CD4-positive, alpha-beta T cell treated with Interleukin-4 for 1 hour (primary cell): Measurements from ENCODE around the gene UBA6.
"Not testable (repeated sequence)": the region's sequence is repeated elsewhere in the genome, so short reads cannot be mapped to it uniquely, and the experiment has no call there.

Experiments used
- DNase-seq, 2 donors: peaks; one replicate each; pipeline ENCODE4 v3.0.0-alpha.2; 2020 to 2022

UBA6 gene

DNA sequence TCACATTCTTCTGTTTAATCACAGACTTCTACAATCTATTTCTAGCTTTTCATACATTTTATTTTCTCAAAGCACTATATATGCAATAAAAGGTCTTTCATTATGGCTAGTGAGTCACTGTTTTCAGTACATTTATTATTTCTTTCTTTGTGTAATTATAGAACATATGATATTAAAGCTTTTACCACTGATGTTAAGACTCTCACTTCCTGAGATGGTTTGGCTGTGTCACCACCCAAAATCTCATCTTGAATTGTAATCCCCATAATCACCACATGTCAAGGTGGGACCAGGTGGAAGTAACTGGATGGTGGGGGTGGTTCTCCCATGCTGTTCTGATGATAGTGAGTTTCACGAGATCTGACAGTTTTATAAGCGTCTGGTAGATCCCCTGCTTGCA is 41.9 kb downstream of the UBA6 start:
- no peak for DNase-seq

DNA sequence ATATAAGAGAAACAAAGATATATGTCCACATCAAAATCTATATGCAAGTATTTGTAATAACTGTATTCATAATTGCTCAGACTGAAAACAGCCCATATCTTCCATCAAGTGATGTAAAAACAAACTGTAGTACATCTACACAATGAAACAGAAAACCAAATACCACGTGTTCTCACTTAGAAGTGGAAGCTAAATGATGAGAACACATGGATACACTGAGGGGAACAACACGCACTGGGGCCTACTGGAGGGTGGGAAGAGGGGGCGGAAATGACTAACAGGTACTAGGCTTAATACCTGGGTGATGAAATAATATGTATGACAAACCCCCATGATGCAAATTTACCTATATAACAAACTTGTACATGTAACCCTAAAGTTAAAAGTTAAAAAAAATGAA is 42.7 kb downstream of the UBA6 start:
- DNase-seq: no peak

DNA sequence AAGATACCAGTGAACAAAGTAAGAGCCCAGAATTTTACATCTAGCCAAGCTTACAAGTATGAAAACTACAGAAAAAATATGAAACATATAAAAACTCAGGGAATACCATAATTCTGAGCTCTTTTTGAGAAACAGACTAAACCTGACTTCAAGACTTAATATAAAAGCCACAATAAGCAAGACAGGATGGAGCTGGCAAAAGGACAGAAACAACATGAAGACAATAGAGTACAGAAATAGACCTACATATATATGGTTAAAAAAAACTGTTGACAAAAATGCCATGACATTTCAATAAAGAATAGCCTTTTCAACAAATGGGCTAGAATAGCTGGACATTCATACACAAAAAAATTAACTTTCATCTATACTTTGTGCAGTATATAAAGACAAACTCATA is 49.4 kb downstream of the UBA6 start:
- no peak for DNase-seq

DNA sequence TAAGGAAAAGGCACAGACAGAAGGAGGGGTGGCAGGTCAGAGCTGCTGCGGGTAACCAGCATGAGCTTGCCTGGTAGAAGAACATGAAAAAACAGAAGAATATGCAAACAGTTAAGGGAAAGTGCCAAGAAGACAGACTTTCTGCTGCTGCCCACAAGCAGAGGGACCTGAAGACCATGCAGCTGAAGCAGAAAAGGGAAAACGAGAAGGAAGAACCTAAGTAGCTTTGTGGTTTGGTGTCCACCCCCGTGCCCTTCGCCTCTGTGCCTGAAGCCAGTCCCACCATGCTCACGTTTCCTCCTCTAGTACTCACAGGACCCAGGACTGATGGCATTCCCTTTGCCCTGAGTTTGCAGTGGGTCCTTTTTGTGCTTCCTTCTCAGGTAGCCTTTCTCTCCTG is 62.8 kb downstream of the UBA6 start:
- DNase-seq: no peak

DNA sequence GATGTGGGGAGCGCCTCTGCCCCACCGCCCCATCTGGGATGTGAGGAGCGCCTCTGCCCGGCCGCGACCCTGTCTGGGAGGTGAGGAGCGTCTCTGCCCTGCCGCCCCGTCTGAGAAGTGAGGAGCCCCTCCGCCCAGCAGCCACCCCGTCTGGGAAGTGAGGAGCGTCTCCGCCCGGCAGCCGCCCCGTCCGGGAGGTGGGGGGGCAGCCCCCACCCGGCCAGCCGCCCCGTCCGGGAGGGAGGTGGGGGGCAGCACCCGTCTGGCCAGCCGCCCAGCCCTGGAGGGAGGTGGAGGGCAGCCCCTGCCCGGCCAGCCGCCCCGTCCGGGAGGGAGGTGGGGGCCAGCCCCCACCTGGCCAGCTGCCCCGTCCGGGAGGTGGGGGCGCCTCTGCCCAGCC is 64.0 kb downstream of the UBA6 start:
- not testable (repeated sequence) for DNase-seq

DNA sequence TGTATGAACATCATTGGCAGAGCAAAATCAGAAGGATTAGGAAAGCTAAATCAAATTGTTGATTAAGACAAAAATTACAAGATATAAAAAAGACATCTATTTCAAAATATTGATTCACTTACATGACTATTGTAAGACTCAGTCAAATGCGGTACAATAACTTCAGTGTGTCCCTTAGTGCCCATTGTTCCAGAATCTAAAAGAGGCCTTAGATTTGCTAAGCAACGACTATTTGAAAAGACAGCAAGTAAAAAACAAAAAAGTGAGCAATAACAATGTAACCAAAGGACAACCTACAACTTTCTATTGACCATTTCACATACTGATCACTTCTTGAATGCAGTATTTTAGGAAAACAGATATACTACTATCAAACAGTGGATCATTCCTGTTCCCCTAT is 65.6 kb downstream of the UBA6 start:
- DNase-seq: no peak

DNA sequence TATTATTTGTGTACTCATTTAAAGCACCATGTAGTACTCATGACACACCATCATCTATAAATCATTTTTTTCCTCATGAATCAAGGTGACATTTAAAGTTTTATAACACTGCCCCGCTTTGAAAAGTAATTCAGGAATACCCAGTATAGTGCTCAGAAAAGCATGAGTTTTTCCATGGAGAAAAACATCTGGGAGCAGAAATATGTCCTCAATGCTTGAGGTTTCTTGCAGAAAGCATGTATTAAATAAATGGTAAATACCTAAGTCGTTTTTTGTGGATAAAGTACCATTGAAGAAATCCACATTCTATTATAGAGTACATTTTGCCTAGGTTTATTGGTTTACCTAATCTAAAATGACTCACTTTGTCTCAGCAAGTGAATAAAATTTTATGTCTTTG is 66.2 kb downstream of the UBA6 start:
- no peak for DNase-seq

DNA sequence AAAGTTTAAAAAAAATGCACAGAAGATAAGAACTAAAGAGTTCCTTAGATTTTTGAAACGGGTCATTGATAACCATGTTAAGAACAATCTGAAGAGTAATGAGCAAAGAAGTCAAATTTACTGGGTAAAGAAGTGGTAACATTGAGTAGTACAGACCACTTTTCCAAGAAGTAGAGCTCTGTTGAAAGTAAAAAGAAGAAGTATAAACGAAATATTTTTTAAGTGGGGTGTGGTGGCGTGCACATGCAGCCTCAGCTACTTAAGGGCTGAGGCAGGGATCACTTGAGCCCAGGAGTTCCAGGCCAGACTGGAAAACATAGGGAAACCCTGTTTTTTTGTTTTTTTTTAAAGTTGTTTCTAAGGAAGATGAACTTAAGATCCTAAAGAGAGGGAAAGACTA is 68.5 kb downstream of the UBA6 start:
- DNase-seq: no peak

DNA sequence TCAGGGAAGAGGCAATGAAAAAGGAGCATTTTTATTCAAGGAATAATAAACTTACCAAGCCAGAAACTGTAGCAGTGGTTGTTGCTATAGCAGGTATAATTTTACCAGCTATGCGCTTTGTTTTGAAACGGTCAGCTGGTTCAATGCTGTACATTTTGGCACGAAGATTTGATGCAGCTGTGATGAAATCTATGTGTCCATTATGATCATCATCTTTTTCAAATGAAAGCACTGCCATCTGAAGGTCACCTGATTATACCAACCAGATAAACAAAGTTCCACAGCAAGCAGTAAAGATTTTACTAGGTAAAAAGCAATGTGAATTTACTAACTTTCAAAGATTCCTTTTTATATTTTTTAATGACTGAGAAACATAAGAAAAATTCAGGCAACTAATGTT is 76.0 kb downstream of the UBA6 start:
- no peak for DNase-seq

DNA sequence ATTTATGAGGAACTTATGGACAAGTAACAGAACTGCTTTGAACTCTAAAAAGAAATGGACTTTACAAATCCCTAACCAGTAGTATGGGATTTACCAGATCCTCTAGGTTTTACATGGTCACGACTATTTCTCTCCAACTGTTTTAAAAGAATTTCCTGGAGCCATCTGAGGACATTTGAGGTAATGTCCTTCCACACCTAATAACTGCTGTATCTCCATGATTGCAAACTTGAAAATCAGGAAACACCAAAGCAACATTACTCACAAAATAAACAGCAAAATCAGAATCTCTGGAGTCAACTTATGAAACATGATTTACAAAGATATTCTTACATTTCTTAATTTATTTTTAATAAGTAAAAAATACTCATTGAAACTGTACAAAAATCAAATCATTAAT is 84.5 kb downstream of the UBA6 start:
- no peak for DNase-seq

DNA sequence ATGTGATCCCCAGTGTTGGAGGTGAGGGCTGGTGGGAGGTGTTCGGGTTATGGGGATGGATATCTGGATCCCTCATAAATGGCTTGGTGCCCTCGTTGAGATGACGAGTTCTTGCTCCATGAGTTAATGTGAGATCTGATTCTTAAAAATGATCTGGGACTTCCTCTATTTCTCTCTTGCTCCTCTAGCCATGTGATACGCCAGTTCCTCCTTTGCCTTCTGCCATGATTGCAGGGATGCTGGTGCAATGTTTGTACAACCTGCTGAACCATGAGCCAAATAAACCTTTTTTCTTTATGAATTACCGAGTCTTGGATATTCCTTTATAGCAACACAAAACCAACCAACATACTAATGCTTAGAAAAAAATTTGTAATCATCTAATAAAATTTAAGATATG is 85.8 kb downstream of the UBA6 start:
- no peak for DNase-seq

DNA sequence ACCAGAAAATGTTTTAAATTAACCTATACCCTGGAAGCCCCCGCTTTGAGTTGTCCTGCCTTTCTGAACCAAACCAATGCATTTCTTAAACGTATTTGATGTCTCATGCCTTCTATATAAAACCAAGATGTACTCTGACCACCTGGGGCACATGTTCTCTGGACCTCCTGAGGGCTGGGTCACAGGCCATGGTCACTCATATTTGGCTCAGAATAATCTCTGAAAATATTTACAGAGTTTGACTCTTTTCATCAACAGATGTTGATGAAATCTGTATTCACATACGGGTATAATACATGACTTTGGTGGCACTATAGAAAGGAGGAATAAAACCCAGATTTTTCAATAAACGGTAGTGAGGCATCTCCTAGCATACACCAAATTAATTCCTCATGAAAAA is 86.8 kb downstream of the UBA6 start:
- DNase-seq: no peak

DNA sequence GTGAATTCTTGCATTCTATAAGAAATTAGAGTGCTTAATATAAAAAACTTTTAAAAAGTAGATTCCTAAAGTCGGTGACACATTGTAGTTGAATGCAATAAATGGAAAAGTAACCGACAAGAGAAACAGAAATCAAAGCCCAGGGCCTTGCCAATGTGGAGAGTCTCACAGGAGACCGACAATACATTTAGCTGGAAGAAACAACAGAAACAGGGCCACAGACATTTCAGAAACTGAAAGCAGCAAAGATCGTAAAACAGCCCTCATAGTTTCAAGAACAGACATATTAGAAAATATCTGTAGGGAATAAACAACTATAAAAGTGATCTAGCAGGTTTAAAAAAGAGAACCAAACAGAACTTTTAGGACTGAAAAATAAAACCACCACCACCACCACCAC is 92.9 kb downstream of the UBA6 start:
- no peak for DNase-seq

DNA sequence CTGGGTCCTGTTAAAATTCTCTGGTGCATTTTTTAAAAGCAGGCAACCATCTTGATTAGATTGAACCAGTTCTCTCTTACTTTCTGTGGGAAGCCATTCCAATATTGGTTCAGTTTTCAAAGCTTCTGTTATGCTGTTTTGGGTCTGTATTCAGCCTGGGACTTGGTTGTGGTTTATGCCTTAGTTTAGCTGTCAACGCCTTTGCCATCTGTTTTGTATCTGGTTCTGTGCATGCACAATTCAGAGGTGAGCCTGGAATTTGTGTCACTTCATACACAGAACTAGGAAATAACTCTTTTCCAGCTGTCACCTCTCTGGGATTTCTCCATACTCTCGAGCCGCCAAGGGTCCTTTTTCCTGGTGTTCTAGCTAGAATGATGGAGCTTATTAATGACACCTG is 96.2 kb downstream of the UBA6 start:
- no peak for DNase-seq

DNA sequence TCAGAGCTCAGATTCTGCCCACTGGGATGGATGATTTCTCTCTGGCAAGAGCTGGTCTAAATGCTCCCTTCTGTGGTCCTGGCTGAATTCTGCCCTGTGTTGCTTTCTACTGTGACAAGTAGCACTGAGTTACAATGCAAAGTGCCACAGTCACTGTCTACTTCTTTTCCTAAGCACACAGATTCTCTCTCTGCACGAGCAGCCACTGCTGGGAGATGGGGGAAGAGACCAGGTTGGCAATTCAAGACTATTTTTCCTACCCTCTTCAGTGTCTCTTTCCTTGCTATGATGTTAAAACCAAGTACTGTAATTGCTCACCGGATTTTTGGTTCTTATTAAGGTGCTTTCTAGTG is 97.0 kb downstream of the UBA6 start:
- DNase-seq: no peak

DNA sequence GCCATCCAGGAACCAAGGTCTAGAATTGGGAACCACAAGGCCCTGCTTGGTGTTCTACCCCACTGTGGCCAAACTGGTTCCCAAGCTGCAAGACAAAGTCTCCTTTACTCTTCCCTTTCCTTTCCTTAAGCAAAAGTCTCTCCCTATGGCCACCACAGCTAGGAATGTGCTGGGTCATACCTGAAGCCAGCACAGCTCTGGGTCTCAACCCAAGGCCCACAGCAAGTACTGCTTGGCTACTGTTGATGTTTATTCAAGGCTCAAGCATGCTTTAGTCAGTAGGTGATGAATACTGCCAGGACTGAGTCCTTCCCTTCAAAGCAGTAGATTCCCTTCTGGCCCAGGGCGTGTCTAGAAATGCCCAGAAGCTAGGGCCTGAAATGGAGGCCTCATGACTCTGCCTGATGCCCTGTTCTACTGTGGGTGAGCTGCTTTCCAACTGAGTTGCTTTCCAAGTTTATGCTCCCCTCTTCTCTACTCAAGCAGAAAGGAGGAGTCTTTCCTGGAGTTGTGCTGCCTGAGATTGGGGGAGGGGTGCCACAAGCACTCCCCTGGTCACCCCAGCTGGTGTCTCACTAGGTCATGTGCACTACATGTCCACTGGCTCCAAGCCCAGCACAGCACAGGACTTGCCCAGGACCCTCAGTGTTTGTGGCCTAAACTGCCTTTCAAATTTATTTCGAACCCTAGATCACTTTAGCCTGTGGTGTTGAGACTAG is 97.5 kb downstream of the UBA6 start:
- DNase-seq: no peak

DNA sequence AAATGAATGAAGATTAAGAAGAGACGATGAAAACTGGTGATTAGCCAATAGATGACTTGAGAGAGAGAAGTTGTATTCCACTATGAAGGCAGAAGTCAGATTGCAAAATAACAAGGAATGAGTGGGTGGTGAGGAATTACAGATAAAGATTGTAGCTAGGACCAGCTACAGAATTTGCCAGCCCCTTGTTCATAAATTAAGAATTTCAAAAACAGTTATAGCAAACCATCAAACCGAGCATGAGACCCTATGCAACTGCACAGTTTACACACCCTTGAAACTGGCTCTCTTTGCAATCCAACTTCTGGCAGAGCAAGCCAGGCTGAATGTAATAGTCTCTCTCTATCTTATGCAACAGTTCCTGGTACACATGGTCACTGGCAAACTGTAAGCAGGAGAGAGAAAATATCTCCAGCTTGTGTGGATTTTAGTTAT is 107.2 kb downstream of the UBA6 start:
- no peak for DNase-seq

DNA sequence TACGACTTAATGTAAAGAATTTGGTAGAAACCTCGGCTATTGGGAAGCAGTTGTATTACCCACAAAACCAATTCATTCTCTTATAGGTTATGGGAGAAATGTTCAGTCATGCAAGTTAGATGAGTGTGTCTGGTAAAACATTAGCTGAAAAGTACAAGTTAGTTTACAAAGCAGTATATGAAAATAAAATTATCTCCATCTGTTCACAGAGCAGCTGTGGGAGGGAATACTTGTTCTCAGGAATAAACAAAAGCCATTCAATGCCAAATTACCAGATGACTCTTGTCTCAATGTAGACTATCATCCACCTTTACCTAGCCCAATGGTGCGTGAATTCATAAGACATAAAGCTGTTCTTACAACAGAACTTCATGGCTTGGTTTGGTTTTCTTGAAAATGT is 113.8 kb downstream of the UBA6 start:
- DNase-seq: no peak

DNA sequence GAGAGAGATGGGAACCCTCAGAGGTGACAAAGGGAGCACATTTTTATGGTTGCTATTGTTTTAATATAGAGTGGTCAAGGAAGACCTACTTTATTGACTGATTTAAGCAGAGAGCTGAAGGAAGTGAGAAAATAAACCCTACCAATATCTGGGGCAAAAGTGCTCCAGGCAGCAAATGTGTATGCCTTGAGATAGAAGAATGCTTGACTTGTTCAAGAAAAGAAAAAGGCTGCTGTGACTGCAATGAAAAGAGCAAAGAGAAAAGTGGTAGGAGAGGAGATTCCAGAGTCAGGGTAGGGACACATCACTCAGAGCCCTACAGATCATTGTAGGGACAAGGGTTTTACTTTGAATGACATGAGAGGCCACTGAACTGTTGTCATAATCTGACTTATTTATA is 116.5 kb downstream of the UBA6 start:
- DNase-seq: no peak

DNA sequence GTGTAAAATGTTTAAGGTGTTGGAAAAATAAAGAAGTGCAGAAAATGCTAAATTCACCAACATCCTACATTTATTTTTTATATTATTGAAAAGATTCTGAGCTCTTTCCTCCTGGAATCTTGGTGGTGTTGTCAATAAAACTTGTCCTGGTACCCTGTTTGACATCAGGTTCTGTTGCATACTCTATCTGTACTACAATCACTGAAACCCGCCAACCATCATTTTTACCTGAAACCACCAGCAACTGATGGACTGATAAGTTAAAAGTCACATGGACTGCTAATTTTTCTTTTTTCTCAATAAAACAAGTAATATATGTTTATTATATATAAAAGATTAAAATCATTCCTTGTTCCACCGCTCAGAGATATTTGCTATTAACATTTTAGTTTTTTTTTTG is 119.0 kb downstream of the UBA6 start:
- no peak for DNase-seq

DNA sequence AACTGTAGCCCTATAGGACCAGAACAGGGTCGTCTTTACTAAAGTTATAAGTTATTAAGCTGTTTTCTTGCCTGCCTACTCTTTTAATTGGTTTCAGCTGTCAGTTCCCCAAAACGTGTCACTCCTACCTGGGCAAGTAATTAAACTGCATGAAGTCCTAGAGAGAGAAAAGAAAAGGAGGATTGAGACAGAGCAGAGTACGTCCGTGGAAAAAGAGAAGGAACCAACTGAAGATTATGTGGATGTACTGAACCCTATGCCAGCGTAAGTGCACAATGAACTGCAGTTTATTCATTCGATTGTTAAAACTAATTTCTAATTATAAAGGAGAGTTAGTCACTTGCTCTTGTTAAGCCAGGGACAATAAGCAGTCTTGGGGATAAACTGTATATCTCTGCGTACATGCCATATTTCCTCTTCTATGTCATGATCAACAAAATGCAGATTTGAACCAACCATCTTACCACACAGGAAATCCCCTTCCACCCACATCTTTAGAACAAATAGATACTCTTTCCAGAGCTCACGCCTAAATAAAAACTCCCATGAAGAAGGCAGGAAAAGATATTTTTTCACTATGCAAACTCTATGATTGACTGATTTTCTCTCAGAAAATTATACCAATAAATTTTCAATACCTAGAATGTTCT is 119.6 kb downstream of the UBA6 start:
- peak in 1 of 2 donors; percentile 40 for DNase-seq

DNA sequence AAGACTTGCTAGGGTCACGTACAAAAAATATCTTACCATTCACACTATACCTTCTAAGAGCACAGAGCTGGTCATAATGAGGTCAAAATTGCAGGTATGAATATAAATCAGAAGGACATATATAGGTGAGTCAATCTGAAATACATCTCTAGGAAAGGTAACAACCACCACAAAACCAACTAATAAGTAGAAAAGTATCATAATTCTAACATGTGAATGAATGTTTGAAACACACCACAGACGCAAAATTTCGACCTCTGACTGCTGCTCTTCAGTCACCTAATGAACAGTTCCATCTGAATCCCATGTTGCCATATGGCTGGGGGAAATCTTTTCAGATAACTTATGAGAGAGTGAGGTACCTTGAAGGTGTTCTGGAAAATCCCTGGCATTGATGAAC is 120.4 kb downstream of the UBA6 start:
- DNase-seq: no peak

DNA sequence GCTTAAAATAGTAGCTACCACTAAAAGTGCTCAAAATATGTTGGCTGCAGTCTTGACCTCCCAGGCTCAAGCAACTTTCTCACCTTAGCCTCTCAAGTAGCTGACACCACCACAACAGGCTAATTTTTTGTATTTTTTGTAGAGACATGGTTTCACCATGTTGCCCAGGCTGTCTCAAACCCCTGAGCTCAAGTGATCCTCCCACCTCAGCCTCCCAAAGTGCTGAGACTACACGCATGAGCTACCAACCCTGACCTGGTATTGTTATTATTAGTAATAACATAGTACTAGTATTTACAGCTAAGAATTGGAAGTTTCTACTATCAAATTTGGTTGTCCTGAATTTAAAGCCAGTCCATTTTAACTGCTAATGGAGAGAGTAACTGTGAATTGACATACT is 124.4 kb downstream of the UBA6 start:
- no peak for DNase-seq

DNA sequence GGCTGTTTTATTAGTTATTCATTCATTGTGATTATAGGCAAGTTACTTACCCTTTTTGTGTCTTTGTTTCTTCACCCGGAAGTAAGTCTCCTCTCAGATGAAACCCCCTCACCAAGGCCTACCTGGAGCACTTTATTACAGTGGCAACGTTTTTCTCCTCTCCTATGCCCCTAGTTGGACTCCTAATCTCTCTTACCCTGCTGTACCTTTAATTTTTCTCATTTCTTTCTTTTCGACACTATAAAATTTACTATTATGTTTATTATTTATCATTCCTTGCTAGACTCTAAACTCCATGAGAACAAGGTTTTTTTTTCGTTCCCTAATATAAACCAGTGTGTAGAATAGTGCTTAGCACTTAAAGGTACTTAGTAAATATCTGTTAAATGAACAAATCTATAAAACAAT is 124.9 kb downstream of the UBA6 start:
- DNase-seq: no peak
